HG03039 (cell line): ENCODE results near the gene UGT2B10.
"Not testable (repeated sequence)": the region's sequence is repeated elsewhere in the genome, so short reads cannot be mapped to it uniquely, and the experiment has no call there.

Experiments used
- ATAC-seq: cut with Tn5 transposase; IDR thresholded peaks from one replicate; pipeline ENCODE4 v1.9.1; 2021; ENCODE audit warnings: mild to moderate bottlenecking, moderate library complexity; ENCODE audit not compliant: unreplicated experiment

The UGT2B10 gene

GRCh38 chr4:68815617-68816409 is at the start of gene UGT2B10:
Gene UGT2B10, plus strand, starts transcription at chr4:68815994. Its CDS starts 26 bp downstream, at chr4:68816020.
- ATAC-seq = not testable (repeated sequence)

- not testable (repeated sequence) for ATAC-seq
Observed at GRCh38 chr4:68771836-68772235, 44.0 kb upstream of the UGT2B10 start.

GRCh38 chr4:68773699-68774098 is 42.1 kb upstream of the UGT2B10 start:
- no peak for ATAC-seq

GRCh38 chr4:68780232-68780631 is 35.6 kb upstream of the UGT2B10 start:
- ATAC-seq = no peak

GRCh38 chr4:68797048-68797447 is 18.7 kb upstream of the UGT2B10 start:
- ATAC-seq = no peak

GRCh38 chr4:68797618-68798017 is 18.2 kb upstream of the UGT2B10 start:
- ATAC-seq = no peak

GRCh38 chr4:68803013-68803412 is 12.8 kb upstream of the UGT2B10 start:
- no peak for ATAC-seq

- no peak for ATAC-seq
Observed at GRCh38 chr4:68808060-68808459, 7.7 kb upstream of the UGT2B10 start.

- ATAC-seq = no peak
Observed at GRCh38 chr4:68810919-68811318, 4.9 kb upstream of the UGT2B10 start.

GRCh38 chr4:68816410-68817265 is 844 bp downstream of the UGT2B10 start:
- not testable (repeated sequence) for ATAC-seq

- no peak for ATAC-seq
Observed at GRCh38 chr4:68817386-68817785, 1.6 kb downstream of the UGT2B10 start.

GRCh38 chr4:68818030-68818462 is 2.3 kb downstream of the UGT2B10 start:
- not testable (repeated sequence) for ATAC-seq

GRCh38 chr4:68831642-68832041 is 15.8 kb downstream of the UGT2B10 start:
- no peak for ATAC-seq

GRCh38 chr4:68850293-68850692 is 34.5 kb downstream of the UGT2B10 start:
- ATAC-seq = no peak

- no peak for ATAC-seq
Observed at GRCh38 chr4:68855771-68856170, 40.0 kb downstream of the UGT2B10 start.

GRCh38 chr4:68858039-68858438 is 42.2 kb downstream of the UGT2B10 start:
- no peak for ATAC-seq

GRCh38 chr4:68859655-68860054 is 43.9 kb downstream of the UGT2B10 start:
- no peak for ATAC-seq

- ATAC-seq = no peak
Observed at GRCh38 chr4:68861057-68861456, 45.3 kb downstream of the UGT2B10 start.

- ATAC-seq = no peak
Observed at GRCh38 chr4:68864438-68865187, 48.8 kb downstream of the UGT2B10 start.

GRCh38 chr4:68865188-68865638 is 49.4 kb downstream of the UGT2B10 start:
- ATAC-seq = no peak

- no peak for ATAC-seq
Observed at GRCh38 chr4:68865760-68866159, 50.0 kb downstream of the UGT2B10 start.
